ENCODE measurements around the gene GTF2F1.

DNA sequence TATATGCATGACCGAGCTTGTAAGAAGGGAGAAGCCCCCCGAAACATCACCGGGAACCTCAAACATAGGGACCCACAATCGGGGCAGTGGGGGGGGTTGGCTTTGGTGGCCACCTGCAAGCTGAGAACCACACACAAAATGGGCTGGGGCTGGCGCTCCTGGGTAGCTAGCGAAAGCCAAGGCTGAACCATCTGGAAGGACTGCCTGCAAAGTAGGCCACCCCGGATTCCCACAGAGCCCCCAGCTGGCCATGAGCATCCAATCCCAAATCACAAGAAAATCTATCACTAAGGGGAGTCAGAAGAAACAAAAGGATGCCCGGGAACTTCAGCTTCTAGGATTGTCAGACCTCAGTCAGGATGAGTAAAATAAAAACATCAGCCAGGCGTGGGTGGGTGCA is 14.5 kb downstream of the GTF2F1 start:
- TF ChIP-seq, protein P1, sequence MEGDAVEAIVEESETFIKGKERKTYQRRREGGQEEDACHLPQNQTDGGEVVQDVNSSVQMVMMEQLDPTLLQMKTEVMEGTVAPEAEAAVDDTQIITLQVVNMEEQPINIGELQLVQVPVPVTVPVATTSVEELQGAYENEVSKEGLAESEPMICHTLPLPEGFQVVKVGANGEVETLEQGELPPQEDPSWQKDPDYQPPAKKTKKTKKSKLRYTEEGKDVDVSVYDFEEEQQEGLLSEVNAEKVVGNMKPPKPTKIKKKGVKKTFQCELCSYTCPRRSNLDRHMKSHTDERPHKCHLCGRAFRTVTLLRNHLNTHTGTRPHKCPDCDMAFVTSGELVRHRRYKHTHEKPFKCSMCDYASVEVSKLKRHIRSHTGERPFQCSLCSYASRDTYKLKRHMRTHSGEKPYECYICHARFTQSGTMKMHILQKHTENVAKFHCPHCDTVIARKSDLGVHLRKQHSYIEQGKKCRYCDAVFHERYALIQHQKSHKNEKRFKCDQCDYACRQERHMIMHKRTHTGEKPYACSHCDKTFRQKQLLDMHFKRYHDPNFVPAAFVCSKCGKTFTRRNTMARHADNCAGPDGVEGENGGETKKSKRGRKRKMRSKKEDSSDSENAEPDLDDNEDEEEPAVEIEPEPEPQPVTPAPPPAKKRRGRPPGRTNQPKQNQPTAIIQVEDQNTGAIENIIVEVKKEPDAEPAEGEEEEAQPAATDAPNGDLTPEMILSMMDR (IDR thresholded peaks at IDR 0.05; ENCODE audit: low read depth, low read length): no peak
- TF ChIP-seq EZH2phosphoT487 (IDR thresholded peaks at IDR 0.05; ENCODE audit: low read depth): no peak
